ENCODE results near the gene IPO13.

The IPO13 gene

DNA sequence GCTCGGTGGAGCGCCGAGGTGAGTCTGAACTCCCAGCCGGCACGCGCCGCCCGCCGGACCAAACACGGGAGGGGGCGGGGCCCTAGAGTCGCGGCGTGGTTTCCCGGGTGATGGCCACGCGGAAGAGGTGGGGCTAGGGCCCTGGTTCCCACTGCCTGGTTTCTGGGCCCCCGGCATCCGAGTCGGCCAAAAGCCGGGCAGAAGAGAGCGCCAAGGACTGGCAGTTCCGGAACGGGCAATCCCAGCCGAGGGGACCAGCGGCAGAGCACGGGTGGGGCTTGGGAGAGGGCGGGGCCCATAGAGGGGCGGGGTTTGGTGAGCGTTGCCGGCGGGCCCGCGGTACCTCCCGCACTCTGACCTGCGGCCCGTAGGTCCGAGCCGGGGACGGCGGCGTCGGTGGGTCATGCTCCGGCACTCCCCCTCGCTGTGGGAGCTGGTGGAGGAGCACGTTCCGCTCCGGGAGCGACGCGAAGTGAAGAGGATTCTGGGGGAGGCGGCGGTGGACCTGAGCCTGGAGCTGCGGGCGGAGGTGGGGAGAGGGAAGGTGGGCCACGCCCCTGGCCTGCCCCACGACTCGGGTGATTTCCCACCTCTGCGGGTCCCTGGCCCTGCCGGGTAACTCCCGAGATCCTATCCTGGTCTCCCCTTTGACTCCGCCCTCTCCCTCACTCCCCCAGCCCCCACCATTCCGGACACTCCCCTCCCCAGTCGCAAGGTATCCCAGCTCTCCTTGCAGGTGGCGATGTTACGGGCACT lies 44.9 kb downstream of the IPO13 start, which contains the start of gene CCDC24:
CCDC24 (plus strand) TSS at position 124 of the 756 bp plus-strand sequence; CDS start at position 404, 280 bp downstream.
- H3K4me3 ChIP-seq (ENCODE audit: control insufficient read depth, low read depth, low read length), result peak within 1 kb of the TSS; percentile 55
- TF ChIP-seq, protein P1, sequence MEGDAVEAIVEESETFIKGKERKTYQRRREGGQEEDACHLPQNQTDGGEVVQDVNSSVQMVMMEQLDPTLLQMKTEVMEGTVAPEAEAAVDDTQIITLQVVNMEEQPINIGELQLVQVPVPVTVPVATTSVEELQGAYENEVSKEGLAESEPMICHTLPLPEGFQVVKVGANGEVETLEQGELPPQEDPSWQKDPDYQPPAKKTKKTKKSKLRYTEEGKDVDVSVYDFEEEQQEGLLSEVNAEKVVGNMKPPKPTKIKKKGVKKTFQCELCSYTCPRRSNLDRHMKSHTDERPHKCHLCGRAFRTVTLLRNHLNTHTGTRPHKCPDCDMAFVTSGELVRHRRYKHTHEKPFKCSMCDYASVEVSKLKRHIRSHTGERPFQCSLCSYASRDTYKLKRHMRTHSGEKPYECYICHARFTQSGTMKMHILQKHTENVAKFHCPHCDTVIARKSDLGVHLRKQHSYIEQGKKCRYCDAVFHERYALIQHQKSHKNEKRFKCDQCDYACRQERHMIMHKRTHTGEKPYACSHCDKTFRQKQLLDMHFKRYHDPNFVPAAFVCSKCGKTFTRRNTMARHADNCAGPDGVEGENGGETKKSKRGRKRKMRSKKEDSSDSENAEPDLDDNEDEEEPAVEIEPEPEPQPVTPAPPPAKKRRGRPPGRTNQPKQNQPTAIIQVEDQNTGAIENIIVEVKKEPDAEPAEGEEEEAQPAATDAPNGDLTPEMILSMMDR (IDR thresholded peaks at IDR 0.05; ENCODE audit: control insufficient read depth, insufficient read depth, low read depth, low read length, missing control alignments), result no peak
- no peak for DNase-seq (ENCODE audit: low read depth)

- TF ChIP-seq, protein P1 (IDR thresholded peaks at IDR 0.05; ENCODE audit: control insufficient read depth, insufficient read depth, low read depth, low read length, missing control alignments), result no peak
- no peak for DNase-seq (ENCODE audit: low read depth)
- H3K4me3 ChIP-seq (ENCODE audit: control insufficient read depth, low read depth, low read length), result peak overlapping the region; percentile 55
Measured at GRCh38 chr1:43992232-43992995, 45.7 kb downstream of the IPO13 start.

DNA sequence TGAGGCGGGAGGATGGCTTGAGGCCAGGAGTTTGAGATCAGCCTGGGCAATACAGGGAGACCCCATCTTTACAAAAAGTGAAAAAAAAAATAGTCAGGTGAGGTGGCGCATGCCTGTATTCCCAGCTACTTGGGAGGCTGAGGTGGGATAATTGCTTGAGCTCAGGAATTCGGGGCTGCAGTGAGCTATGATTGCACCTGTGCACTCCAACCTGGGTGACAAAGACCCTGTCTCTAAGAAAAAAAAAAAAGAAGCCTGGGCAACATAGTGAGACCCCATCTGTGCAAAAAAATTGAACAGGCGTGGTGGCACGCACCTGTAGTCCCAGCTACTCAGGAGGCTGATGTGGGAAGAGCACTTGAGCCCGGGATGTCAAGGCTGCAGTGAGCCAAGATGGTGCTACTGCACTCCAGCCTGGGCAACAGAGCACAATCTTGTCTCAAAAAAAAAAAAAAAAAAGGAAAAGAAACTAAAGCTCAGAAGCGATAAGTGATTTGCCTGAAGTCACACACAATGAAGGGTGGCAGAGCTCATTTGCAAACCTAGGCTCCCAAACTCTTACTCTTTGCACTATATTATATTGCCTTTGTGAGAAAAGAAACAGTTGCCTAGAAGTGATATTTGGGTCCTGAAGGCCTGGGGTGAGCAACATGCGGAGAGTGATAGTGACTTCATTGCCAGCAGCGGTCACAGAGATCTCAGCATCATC lies 46.6 kb downstream of the IPO13 start:
- TF ChIP-seq, protein P1 (IDR thresholded peaks at IDR 0.05; ENCODE audit: control insufficient read depth, insufficient read depth, low read depth, low read length, missing control alignments), result no peak
- H3K4me3 ChIP-seq (ENCODE audit: control insufficient read depth, low read depth, low read length), result no peak overlapping the region
- DNase-seq (ENCODE audit: low read depth), result no peak

DNA sequence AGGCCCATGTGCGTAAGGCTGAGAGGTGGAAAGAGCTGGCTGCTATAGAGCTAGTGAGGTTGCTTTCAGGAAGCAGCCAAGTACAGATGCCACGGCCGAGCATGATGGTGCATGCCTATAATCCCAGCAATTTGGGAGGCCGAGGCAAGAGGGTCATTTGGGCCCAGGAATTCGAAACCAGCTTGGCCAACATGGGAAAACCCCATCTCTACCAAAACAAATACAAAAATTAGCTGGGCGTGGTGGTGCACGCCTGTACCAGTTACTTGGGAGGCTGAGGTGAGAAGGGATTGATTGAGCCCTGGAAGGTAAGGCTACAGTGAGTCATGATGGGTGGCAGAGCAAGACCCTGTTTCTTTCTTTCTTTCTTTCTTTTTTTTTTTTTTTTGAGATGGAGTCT lies 47.3 kb downstream of the IPO13 start:
- TF ChIP-seq, protein P1 (IDR thresholded peaks at IDR 0.05; ENCODE audit: control insufficient read depth, insufficient read depth, low read depth, low read length, missing control alignments), result no peak
- no peak overlapping the region for H3K4me3 ChIP-seq (ENCODE audit: control insufficient read depth, low read depth, low read length)
- DNase-seq (ENCODE audit: low read depth), result no peak

DNA sequence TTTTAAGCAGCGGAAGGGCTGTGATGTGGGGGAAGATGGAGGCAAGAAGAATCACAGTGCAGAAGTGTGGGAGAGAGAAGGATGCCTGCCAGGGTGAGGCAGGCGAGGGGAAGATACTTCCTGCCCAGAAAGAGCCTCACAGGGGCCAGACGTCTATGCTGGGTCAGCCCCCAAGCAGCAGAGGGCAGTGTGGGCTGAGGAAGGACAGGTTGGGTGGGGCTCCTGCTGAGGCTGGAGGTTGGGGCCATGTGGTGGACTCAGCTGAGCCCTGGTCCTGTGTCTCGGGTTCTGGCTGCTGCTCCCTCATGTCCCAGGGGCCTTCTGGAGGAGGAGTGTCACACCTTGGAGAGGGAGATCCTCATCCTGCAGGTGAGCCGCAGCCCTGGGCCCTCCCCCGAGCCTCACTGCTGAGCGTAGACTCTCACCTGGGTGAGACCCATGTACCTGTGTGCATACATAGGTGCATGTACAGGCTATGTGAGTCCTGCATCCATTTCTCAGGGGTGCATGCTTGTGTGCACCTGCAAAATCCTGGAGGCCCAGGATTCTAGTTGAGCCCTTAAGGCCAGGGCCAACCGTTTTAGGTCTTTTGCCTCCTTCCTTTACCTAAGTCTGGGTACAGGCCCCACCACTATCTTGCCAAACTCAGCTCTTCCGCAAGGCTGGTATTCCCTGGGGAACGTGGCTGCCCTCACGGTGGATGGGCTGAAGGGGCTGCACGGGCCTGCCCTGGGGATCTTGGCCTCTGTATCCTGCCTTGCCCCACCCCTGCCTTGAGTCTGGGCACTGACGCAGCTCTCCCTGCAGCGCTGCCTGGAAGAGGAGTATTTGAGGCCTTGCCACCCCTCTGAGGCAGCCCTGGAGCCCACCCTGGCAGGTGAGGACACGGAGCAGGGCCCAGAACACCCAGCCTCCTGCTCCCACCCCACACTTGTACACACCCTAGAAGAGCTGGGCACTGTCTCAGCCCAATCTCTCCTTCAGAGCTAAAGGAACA lies 48.3 kb downstream of the IPO13 start:
- no peak for DNase-seq (ENCODE audit: low read depth)
- H3K4me3 ChIP-seq (ENCODE audit: control insufficient read depth, low read depth, low read length), result no peak overlapping the region
- TF ChIP-seq, protein P1 (IDR thresholded peaks at IDR 0.05; ENCODE audit: control insufficient read depth, insufficient read depth, low read depth, low read length, missing control alignments), result peak; percentile 43
